Renal pelvis (tissue), 12 donors: Measurements from ENCODE around the gene RABGGTB. TPM values are rescaled to one million over a fixed set of nuclear protein-coding genes. Genes with fewer than 3 reads are reported as not detected.
"Not testable (repeated sequence)": the region's sequence is repeated elsewhere in the genome, so short reads cannot be mapped to it uniquely, and the experiment has no call there.

ENCODE experiments used
- DNase-seq: peaks from one replicate; pipeline ENCODE4 v3.0.0-alpha.2; 2013
- long read RNA-seq, 16 experiments: transcript quantifications; one replicate each; lab custom pipeline, GENCODE V29; 2026
- polyA plus RNA-seq, 3 donors: library from polyadenylated mRNA; unstranded; fragments of 120-200 nt; gene quantifications; one replicate each; pipeline ENCODE4 v1.2.1, GENCODE V29; 2013; ENCODE audit not compliant: insufficient read length in 3 of 3

The RABGGTB gene
- polyA plus RNA-seq: 100 to 1,000 TPM in 1 of 3 donors, 10 to 100 TPM in 2; 77.0 to 101 (median 95.3) TPM
- long read RNA-seq, donor 1, transcript RABGGTB-201 (9 exons, 1,496 nt): major isoform, 14 of 72 reads
- long read RNA-seq, donor 1, partial matches to known transcripts: 50 of 72 reads
- long read RNA-seq, donor 1, other reads (novel, unspliced or antisense): 6 of 72 reads
- long read RNA-seq, donor 2, transcript RABGGTB-201 (9 exons, 1,496 nt): major isoform, 24 of 92 reads
- long read RNA-seq, donor 2, partial matches to known transcripts: 62 of 92 reads
- long read RNA-seq, donor 2, other reads (novel, unspliced or antisense): 0 of 92 reads
- long read RNA-seq, donor 3, transcript RABGGTB-201 (9 exons, 1,496 nt): major isoform, 12 of 58 reads
- long read RNA-seq, donor 3, partial matches to known transcripts: 34 of 58 reads
- long read RNA-seq, donor 3, other reads (novel, unspliced or antisense): 5 of 58 reads
- long read RNA-seq, donor 4, transcript RABGGTB-201 (9 exons, 1,496 nt): major isoform, 20 of 66 reads
- long read RNA-seq, donor 4, partial matches to known transcripts: 42 of 66 reads
- long read RNA-seq, donor 4, other reads (novel, unspliced or antisense): 0 of 66 reads
- long read RNA-seq, donor 5, transcript RABGGTB-201 (9 exons, 1,496 nt): major isoform, 7 of 27 reads
- long read RNA-seq, donor 5, partial matches to known transcripts: 17 of 27 reads
- long read RNA-seq, donor 5, other reads (novel, unspliced or antisense): 0 of 27 reads
- long read RNA-seq, donor 6, transcript RABGGTB-201 (9 exons, 1,496 nt): major isoform, 7 of 27 reads
- long read RNA-seq, donor 6, partial matches to known transcripts: 15 of 27 reads
- long read RNA-seq, donor 6, other reads (novel, unspliced or antisense): 0 of 27 reads
- long read RNA-seq, donor 7, transcript RABGGTB-201 (9 exons, 1,496 nt): major isoform, 12 of 54 reads
- long read RNA-seq, donor 7, transcript RABGGTB-203 (2 exons, 1,177 nt): minor isoform, 5 of 54 reads
- long read RNA-seq, donor 7, partial matches to known transcripts: 37 of 54 reads
- long read RNA-seq, donor 7, other reads (novel, unspliced or antisense): 0 of 54 reads
- long read RNA-seq, donor 8, partial matches to known transcripts: 0 of 5 reads
- long read RNA-seq, donor 8, other reads (novel, unspliced or antisense): 0 of 5 reads
- long read RNA-seq, donor 9, transcript RABGGTB-201 (9 exons, 1,496 nt): major isoform, 20 of 59 reads
- long read RNA-seq, donor 9, partial matches to known transcripts: 37 of 59 reads
- long read RNA-seq, donor 9, other reads (novel, unspliced or antisense): 0 of 59 reads
- long read RNA-seq, donor 10, transcript RABGGTB-201 (9 exons, 1,496 nt): major isoform, 13 of 50 reads
- long read RNA-seq, donor 10, partial matches to known transcripts: 33 of 50 reads
- long read RNA-seq, donor 10, other reads (novel, unspliced or antisense): 0 of 50 reads
- long read RNA-seq, donor 11, transcript RABGGTB-201 (9 exons, 1,496 nt): major isoform, 6 of 32 reads
- long read RNA-seq, donor 11, partial matches to known transcripts: 24 of 32 reads
- long read RNA-seq, donor 11, other reads (novel, unspliced or antisense): 0 of 32 reads
- long read RNA-seq, donor 12, transcript RABGGTB-201 (9 exons, 1,496 nt): major isoform, 13 of 76 reads
- long read RNA-seq, donor 12, partial matches to known transcripts: 57 of 76 reads
- long read RNA-seq, donor 12, other reads (novel, unspliced or antisense): 0 of 76 reads
- long read RNA-seq, donor 13, transcript RABGGTB-201 (9 exons, 1,496 nt): major isoform, 7 of 34 reads
- long read RNA-seq, donor 13, partial matches to known transcripts: 22 of 34 reads
- long read RNA-seq, donor 13, other reads (novel, unspliced or antisense): 0 of 34 reads
- long read RNA-seq, donor 14: 0 reads
- long read RNA-seq, donor 15, transcript RABGGTB-203 (2 exons, 1,177 nt): minor isoform, 11 of 68 reads
- long read RNA-seq, donor 15, transcript RABGGTB-201 (9 exons, 1,496 nt): major isoform, 21 of 68 reads
- long read RNA-seq, donor 15, partial matches to known transcripts: 35 of 68 reads
- long read RNA-seq, donor 15, other reads (novel, unspliced or antisense): 0 of 68 reads
- long read RNA-seq, donor 16, transcript RABGGTB-203 (2 exons, 1,177 nt): minor isoform, 7 of 101 reads
- long read RNA-seq, donor 16, transcript RABGGTB-201 (9 exons, 1,496 nt): major isoform, 17 of 101 reads
- long read RNA-seq, donor 16, partial matches to known transcripts: 73 of 101 reads
- long read RNA-seq, donor 16, other reads (novel, unspliced or antisense): 0 of 101 reads

GRCh38 chr1:75785983-75786853 lies at the start of gene RABGGTB:
Gene RABGGTB, plus strand, starts transcription at chr1:75786256. Its CDS starts 16 bp downstream, at chr1:75786272.
- peak; percentile 96 for DNase-seq

- DNase-seq: no peak
These were observed 43.9 kb upstream of the RABGGTB start for GRCh38 chr1:75742047-75742625.

- DNase-seq: no peak
These were observed 40.8 kb upstream of the RABGGTB start for GRCh38 chr1:75745276-75745675.

- not testable (repeated sequence) for DNase-seq
These were observed 28.8 kb upstream of the RABGGTB start for GRCh38 chr1:75757210-75757609.

- not testable (repeated sequence) for DNase-seq
These were observed 27.5 kb upstream of the RABGGTB start for GRCh38 chr1:75758543-75758942.

GRCh38 chr1:75764057-75764655 lies 21.9 kb upstream of the RABGGTB start:
- no peak for DNase-seq

GRCh38 chr1:75765697-75766355 lies 20.2 kb upstream of the RABGGTB start:
- no peak for DNase-seq

GRCh38 chr1:75768016-75768415 lies 18.0 kb upstream of the RABGGTB start:
- DNase-seq: no peak

- no peak for DNase-seq
These were observed 15.3 kb upstream of the RABGGTB start for GRCh38 chr1:75770761-75771160.

GRCh38 chr1:75771978-75772377 lies 14.1 kb upstream of the RABGGTB start:
- no peak for DNase-seq

- not testable (repeated sequence) for DNase-seq
These were observed 8.2 kb upstream of the RABGGTB start for GRCh38 chr1:75777812-75778211.

GRCh38 chr1:75778694-75779093 lies 7.4 kb upstream of the RABGGTB start:
- not testable (repeated sequence) for DNase-seq

GRCh38 chr1:75780183-75780582 lies 5.9 kb upstream of the RABGGTB start:
- DNase-seq: not testable (repeated sequence)

- not testable (repeated sequence) for DNase-seq
These were observed 2.1 kb upstream of the RABGGTB start for GRCh38 chr1:75783920-75784319.

GRCh38 chr1:75785320-75785982 lies 605 bp upstream of the RABGGTB start:
- no peak for DNase-seq

- DNase-seq: no peak
These were observed 941 bp downstream of the RABGGTB start for GRCh38 chr1:75786901-75787493.
